ENCODE data around the gene LSM2.
"Not testable (repeated sequence)": the region's sequence is repeated elsewhere in the genome, so short reads cannot be mapped to it uniquely, and the experiment has no call there.

Gene LSM2

GRCh38 chr6:31815025-31815838 lies 8.5 kb upstream of the LSM2 start, which contains the start of the genes HSPA1A and HSPA1L:
HSPA1A (plus strand) TSS chr6:31815543; CDS start chr6:31815757, 214 bp downstream.
HSPA1L (minus strand) TSS chr6:31815283; CDS start chr6:31811972, 3,311 bp downstream.
- TF ChIP-seq CTCF (conservative IDR thresholded peaks at IDR 0.05; ENCODE audit: low read depth, low read length): no peak
- Histone ChIP-seq H3K36me3 (ENCODE audit: insufficient read depth) (no peaks in the 10 kb centered on the region), H3K4me1 (ENCODE audit: low read depth, poor library complexity, severe bottlenecking) (no peaks in the 10 kb centered on the region), H3K9ac (no peak within 1 kb of the TSS), H3K79me2 (ENCODE audit: insufficient read depth, low read depth) (no peaks in the 10 kb centered on the region), H3K27me3 (ENCODE audit: insufficient read depth, low read depth) (no peaks in the 10 kb centered on the region), H4K20me1 (ENCODE audit: insufficient read depth) (no peaks in the 10 kb centered on the region), H3K4me3 (IDR thresholded peaks at IDR 0.05; ENCODE audit: insufficient read depth, low read depth, low read length) (no peak within 1 kb of the TSS), H3K27ac (no peak within 1 kb of the TSS), H3K4me2 (no peak within 1 kb of the TSS), H2AFZ (ENCODE audit: low read depth) (no peak within 1 kb of the TSS)

- no peaks in the 10 kb centered on the region for H3K79me2 ChIP-seq (ENCODE audit: insufficient read depth, low read depth)
- TF ChIP-seq CTCF (conservative IDR thresholded peaks at IDR 0.05; ENCODE audit: low read depth, low read length): no peak
- no peaks in the 10 kb centered on the region for H3K4me1 ChIP-seq (ENCODE audit: low read depth, poor library complexity, severe bottlenecking)
- no peak overlapping the region for H3K27ac ChIP-seq
- H3K36me3 ChIP-seq (ENCODE audit: insufficient read depth): no peaks in the 10 kb centered on the region
- no peak overlapping the region for H3K4me3 ChIP-seq (IDR thresholded peaks at IDR 0.05; ENCODE audit: insufficient read depth, low read depth, low read length)
- no peak overlapping the region for H3K9ac ChIP-seq
- H2AFZ ChIP-seq (ENCODE audit: low read depth): no peak overlapping the region
- H4K20me1 ChIP-seq (ENCODE audit: insufficient read depth): no peaks in the 10 kb centered on the region
- H3K27me3 ChIP-seq (ENCODE audit: insufficient read depth, low read depth): no peaks in the 10 kb centered on the region
- no peak overlapping the region for H3K4me2 ChIP-seq
Observed at GRCh38 chr6:31814677-31815024, 7.9 kb upstream of the LSM2 start.

- no peak overlapping the region for H3K4me3 ChIP-seq (IDR thresholded peaks at IDR 0.05; ENCODE audit: insufficient read depth, low read depth, low read length)
- H3K4me2 ChIP-seq: no peak overlapping the region
- H3K36me3 ChIP-seq (ENCODE audit: insufficient read depth): no peaks in the 10 kb centered on the region
- no peaks in the 10 kb centered on the region for H3K27me3 ChIP-seq (ENCODE audit: insufficient read depth, low read depth)
- H3K79me2 ChIP-seq (ENCODE audit: insufficient read depth, low read depth): no peaks in the 10 kb centered on the region
- H3K4me1 ChIP-seq (ENCODE audit: low read depth, poor library complexity, severe bottlenecking): no peaks in the 10 kb centered on the region
- no peak overlapping the region for H2AFZ ChIP-seq (ENCODE audit: low read depth)
- H4K20me1 ChIP-seq (ENCODE audit: insufficient read depth): no peaks in the 10 kb centered on the region
- no peak overlapping the region for H3K9ac ChIP-seq
- H3K27ac ChIP-seq: no peak overlapping the region
- TF ChIP-seq CTCF (conservative IDR thresholded peaks at IDR 0.05; ENCODE audit: low read depth, low read length): no peak
Observed at GRCh38 chr6:31813465-31813849, 6.7 kb upstream of the LSM2 start.

- Histone ChIP-seq H3K27me3 (ENCODE audit: insufficient read depth, low read depth) (no peaks in the 10 kb centered on the region), H3K4me3 (IDR thresholded peaks at IDR 0.05; ENCODE audit: insufficient read depth, low read depth, low read length) (no peak overlapping the region), H3K4me1 (ENCODE audit: low read depth, poor library complexity, severe bottlenecking) (peaks cover 7% of the 10 kb centered on the region), H3K4me2 (no peak overlapping the region), H3K9ac (no peak overlapping the region), H3K36me3 (ENCODE audit: insufficient read depth) (no peaks in the 10 kb centered on the region), H4K20me1 (ENCODE audit: insufficient read depth) (no peaks in the 10 kb centered on the region), H3K79me2 (ENCODE audit: insufficient read depth, low read depth) (no peaks in the 10 kb centered on the region), H2AFZ (ENCODE audit: low read depth) (no peak overlapping the region), H3K27ac (no peak overlapping the region)
- no peak for TF ChIP-seq CTCF (conservative IDR thresholded peaks at IDR 0.05; ENCODE audit: low read depth, low read length)
Observed at GRCh38 chr6:31811645-31812044, 4.9 kb upstream of the LSM2 start.

GRCh38 chr6:31808599-31808998 lies 1.8 kb upstream of the LSM2 start:
- H3K4me2 ChIP-seq: not testable (repeated sequence)

More at GRCh38 chr6:31808599-31808998, 1.8 kb upstream of the LSM2 start:
- H2AFZ ChIP-seq (ENCODE audit: low read depth); H3K9ac ChIP-seq; H3K4me3 ChIP-seq (IDR thresholded peaks at IDR 0.05; ENCODE audit: insufficient read depth, low read depth, low read length); H3K27ac ChIP-seq; H3K27me3 ChIP-seq (ENCODE audit: insufficient read depth, low read depth); H3K36me3 ChIP-seq (ENCODE audit: insufficient read depth); H4K20me1 ChIP-seq (ENCODE audit: insufficient read depth): not testable (repeated sequence)
- peaks cover 13% of the 10 kb centered on the region for H3K79me2 ChIP-seq (ENCODE audit: insufficient read depth, low read depth)
- H3K4me1 ChIP-seq (ENCODE audit: low read depth, poor library complexity, severe bottlenecking): peaks cover 23% of the 10 kb centered on the region
